Measurements from ENCODE around the gene BCL6.

GRCh38 chr3:187726564-187726963 lies 18.7 kb downstream of the BCL6 start:
- TF ChIP-seq CTCF (IDR thresholded peaks at IDR 0.05; ENCODE audit: low read depth, low read length, poor library complexity, severe bottlenecking): no peak
- no peak for TF ChIP-seq EZH2phosphoT487 (IDR thresholded peaks at IDR 0.05; ENCODE audit: borderline replicate concordance, low read length)
